Stomach (tissue), 4 donors: ENCODE measurements around the gene TAS1R3.

Experiments used
- EP300 ChIP-seq: sonication (generic); formaldehyde crosslinking; IDR thresholded peaks from one replicate; pipeline ENCODE4 v1.6.1; 2017; ENCODE audit warnings: antibody characterized with exemption
- POLR2A ChIP-seq, 4 donors: fragments of 450-650 bp; IDR thresholded peaks; one replicate each; pipeline ENCODE4 v1.6.1; 2016; ENCODE audit warnings: antibody characterized with exemption in 4 of 4, control low read depth in 2 of 4, mild to moderate bottlenecking in 1 of 4, moderate library complexity in 1 of 4
- POLR2AphosphoS5 ChIP-seq, 3 donors: sonication (generic); formaldehyde crosslinking; IDR thresholded peaks; one replicate each; pipeline ENCODE4 v1.6.1; 2016; ENCODE audit warnings: antibody characterized with exemption in 3 of 3
- TF ChIP-seq, protein P1 (sequence below), 7 experiments: fragments of 450-650 bp in 4 of 7; fragments of 200-600 bp in 3 of 7; sonication (generic) in 3 of 7; IDR thresholded peaks; one replicate each; pipeline ENCODE4 v1.5.1; 2016 to 2019; ENCODE audit warnings: antibody characterized with exemption in 7 of 7, control low read depth in 2 of 7, mild to moderate bottlenecking in 1 of 7

DNA sequence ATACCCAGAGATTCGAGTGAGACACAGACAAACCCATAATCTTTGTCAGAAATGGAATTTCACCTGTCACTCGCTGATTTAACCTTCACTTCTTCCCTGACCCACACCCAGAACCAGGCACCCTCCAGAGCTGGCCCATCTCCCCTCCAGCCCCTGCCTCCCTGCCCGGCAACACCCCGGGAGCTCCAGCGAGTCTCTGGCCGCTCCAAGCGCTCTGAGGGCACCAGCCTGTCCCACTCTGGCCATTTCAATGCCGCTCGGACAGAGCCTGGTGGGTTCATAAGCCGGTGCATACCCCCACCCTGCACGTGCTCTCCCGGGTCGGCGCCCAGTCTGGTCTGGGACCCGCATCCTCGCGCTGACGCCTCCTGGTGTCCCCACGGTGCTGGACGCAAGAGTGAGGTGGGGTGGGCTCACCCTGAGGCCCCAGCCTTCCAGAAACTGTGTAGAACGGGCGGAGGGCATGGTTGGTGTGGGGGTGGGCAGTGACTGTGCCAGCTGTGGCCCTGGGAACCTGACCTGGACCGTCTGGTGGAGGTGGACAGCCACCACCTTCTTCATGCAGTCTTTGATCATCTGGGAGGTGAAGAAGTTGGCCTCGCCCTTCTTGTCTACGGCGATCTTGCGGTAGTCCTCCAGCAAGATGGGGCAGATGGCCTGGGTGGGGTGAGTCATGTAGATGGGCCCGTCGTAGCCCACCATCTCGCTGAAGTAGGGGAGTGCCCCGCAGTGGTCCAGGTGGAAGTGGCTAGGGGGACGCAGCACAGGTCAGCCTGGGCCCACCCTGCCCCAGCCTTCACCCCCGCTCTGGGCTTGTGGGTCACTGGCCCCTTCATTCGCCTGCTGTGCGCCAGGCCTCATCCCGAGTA is 12.1 kb upstream of the TAS1R3 start:
- TF ChIP-seq, protein P1, sequence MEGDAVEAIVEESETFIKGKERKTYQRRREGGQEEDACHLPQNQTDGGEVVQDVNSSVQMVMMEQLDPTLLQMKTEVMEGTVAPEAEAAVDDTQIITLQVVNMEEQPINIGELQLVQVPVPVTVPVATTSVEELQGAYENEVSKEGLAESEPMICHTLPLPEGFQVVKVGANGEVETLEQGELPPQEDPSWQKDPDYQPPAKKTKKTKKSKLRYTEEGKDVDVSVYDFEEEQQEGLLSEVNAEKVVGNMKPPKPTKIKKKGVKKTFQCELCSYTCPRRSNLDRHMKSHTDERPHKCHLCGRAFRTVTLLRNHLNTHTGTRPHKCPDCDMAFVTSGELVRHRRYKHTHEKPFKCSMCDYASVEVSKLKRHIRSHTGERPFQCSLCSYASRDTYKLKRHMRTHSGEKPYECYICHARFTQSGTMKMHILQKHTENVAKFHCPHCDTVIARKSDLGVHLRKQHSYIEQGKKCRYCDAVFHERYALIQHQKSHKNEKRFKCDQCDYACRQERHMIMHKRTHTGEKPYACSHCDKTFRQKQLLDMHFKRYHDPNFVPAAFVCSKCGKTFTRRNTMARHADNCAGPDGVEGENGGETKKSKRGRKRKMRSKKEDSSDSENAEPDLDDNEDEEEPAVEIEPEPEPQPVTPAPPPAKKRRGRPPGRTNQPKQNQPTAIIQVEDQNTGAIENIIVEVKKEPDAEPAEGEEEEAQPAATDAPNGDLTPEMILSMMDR (IDR thresholded peaks at IDR 0.05): no peak
- TF ChIP-seq POLR2A (IDR thresholded peaks at IDR 0.05): no peak
- no peak for TF ChIP-seq POLR2AphosphoS5 (IDR thresholded peaks at IDR 0.05)
- no peak for TF ChIP-seq EP300
